GM21529 (cell line): ENCODE data around the gene DDX10.

Experiments
- ATAC-seq: cut with Tn5 transposase; IDR thresholded peaks from one replicate; pipeline ENCODE4 v1.9.1; 2021; ENCODE audit not compliant: unreplicated experiment

Gene DDX10

GRCh38 chr11:108897071-108897481, 232.2 kb downstream of the DDX10 start:
- ATAC-seq = no peak

- ATAC-seq = no peak
These were observed 233.0 kb downstream of the DDX10 start for GRCh38 chr11:108897916-108898315.

- no peak for ATAC-seq
These were observed 236.5 kb downstream of the DDX10 start for GRCh38 chr11:108901359-108901758.

DNA sequence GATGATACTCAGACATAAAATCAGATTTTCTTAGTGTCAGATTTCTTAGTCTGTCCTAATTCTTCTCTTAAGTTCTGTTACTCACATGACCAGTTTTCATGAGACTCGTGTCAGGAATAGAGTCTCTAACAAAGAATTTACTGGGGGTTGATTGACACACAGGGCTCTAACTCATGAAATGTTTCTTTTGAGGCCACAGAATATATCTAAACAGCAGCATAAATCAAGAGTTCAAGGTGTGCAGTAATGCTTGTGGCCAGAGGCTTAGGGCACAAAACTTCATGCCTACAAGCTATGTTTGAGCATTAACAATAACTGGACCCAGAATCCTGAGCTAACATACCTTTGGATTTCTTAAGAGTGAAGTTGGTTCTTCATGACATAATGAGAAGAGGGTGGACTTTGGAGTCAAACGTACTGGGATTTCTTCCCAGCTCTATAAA, 237.2 kb downstream of the DDX10 start:
- ATAC-seq = no peak

DNA sequence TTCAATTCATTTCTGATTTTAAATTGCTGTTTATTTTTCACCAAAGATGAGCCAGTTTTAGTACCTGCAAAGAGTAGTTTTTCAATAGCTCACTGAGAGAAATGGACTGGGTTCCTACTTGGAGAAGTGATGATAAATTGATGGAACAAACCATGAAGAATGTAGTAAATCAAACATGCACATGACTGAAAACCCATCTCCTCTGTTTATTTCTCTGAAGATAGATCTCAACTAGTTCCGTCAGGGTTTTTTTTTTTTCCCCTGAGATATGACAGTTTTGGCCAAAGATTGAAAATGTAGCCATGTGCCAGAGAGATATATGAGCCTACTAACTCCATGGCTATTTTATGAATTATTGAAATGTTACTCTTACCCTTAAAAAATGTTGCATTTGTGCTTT, 239.6 kb downstream of the DDX10 start:
- no peak for ATAC-seq

- no peak for ATAC-seq
These were observed 241.5 kb downstream of the DDX10 start for GRCh38 chr11:108906329-108906728.

GRCh38 chr11:108906826-108907225, 242.0 kb downstream of the DDX10 start:
- no peak for ATAC-seq

DNA sequence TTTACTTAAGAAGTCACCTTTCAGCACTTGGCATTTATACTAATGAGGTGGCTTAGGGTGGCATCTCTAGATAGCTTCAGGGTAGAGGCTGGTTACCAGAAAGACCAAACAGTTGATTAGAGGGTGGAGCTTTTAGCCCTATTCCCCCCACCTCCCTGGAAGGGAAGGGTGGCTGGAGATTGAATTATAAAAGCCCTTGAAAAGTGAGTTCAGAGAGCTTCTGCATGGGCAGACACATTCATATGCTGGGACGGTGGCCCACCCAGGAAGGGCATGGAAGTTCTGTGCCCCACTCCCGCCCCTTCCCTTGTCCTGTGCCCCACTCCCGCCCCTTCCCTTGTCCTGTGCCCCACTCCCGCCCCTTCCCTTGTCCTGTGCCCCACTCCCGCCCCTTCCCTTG, 244.2 kb downstream of the DDX10 start:
- no peak for ATAC-seq

DNA sequence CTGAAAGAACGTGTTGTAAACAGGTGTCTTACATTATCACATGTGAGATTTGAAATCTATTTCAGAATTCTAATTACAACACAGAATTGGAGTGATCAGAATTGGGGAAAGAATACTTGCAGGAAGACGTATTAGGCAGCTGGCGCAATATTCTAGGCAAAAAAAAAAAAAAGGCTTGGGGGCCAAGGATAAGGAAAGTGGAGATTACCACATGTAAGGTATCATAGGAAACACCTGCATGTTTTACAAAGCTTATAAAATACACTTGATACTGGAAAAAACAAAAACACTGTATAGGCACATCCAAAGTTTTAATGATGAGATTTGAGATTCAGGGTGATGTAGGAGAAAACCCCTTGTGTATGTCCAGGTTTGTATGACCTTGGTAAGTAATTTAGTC, 245.1 kb downstream of the DDX10 start:
- no peak for ATAC-seq

DNA sequence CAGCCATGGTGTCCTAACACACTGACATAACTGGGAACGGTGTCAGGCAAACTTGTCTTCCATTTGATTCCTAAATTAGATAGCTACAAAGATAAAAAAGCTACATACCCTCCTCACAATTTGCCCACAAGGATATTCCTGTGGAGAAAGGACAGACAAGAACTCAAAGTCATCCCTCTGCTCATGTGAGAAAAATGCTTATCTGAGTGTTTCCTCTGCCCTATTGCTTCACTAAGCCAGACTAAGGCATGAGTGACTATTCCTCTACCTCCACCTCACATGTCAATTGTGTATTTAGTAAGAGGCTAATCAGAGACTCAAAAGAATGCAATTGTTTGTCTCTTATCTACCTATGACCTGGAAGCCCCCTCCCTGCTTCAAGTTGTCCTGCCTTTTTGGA, 247.7 kb downstream of the DDX10 start:
- ATAC-seq = no peak

- ATAC-seq = no peak
These were observed 248.3 kb downstream of the DDX10 start for GRCh38 chr11:108913204-108913603.

- no peak for ATAC-seq
These were observed 249.3 kb downstream of the DDX10 start for GRCh38 chr11:108914211-108914610.

DNA sequence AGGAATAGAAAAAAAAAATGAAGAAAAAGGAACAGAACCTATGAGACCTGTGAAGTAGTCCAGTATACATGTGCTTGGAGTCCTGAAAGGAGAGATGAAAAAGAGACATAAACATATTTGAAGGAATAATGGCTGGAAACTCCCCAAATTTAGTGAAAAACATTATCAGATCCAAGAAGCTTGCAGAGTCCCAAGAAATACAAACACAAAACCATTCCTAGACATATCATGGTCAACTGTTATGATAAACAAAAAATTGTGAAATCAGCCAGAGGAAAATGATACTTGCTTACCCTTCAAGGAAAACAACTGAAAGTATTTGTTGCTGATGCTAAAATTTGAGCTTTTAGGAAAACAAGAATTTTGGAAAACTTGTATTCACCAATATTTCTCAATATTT, 250.1 kb downstream of the DDX10 start:
- ATAC-seq = no peak

DNA sequence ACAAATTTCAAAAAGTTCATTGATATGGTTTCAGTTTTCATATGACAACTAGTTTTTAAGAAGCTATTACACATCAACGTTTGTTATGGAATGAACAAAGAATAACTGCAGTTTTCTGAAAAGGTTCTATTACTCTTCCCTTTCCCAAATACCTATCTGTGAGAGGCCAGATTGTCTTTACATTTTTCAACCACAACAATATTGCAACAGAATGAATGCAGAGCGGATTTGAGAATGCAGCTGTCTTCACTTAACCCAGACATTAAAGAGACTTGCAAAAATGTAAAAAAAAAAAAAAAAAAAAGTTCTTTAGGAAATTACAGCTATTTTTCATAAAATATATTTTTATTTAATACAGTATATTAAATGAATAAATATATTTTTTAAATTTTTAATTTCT, 250.8 kb downstream of the DDX10 start:
- no peak for ATAC-seq

- no peak for ATAC-seq
These were observed 251.4 kb downstream of the DDX10 start for GRCh38 chr11:108916290-108916689.

GRCh38 chr11:108916935-108917334, 252.1 kb downstream of the DDX10 start:
- no peak for ATAC-seq

DNA sequence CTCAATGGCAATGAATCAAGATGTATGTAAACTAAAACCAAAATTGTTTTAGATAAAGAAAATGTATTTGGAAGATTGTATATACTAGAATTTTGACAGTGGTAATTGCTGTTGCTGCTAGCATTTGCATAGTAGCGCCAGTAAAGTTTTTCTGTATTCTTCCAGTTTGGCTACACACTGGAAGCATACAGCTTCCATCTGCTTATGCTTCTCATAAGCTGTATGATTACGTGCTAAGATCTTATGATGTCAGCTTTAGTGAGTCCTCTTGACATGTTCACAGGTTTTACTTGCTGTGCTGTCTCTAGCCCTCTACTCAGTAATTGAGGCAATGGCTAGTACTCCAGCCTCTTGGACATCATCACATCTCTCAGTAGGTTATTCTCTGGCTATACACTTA, 256.3 kb downstream of the DDX10 start:
- ATAC-seq = no peak

GRCh38 chr11:108922241-108922640, 257.4 kb downstream of the DDX10 start:
- no peak for ATAC-seq

DNA sequence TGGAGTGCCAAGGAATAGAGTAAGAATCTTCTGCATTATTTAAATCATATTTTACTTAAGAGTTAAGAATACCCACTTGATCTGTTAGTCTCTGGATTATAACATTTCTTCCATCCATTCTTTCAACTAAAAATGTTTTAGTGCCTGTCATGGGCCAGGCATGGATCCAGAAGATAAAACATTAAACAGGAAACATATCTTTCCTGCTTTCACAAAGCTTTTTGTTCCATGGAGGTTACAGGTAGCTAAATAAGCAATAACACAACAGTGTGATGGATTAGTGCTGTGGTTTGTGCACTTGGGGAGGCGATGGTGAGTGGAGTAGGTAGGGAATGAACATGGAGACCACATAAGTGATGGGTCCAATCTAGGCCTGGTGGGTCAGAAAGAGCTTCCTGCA, 258.5 kb downstream of the DDX10 start:
- ATAC-seq = no peak

GRCh38 chr11:108926171-108926840, 261.4 kb downstream of the DDX10 start:
- no peak for ATAC-seq

- no peak for ATAC-seq
These were observed 262.1 kb downstream of the DDX10 start for GRCh38 chr11:108926841-108927577.

- no peak for ATAC-seq
These were observed 263.1 kb downstream of the DDX10 start for GRCh38 chr11:108927791-108928545.
